GM19240 (cell line): Measurements from ENCODE around the gene LKAAEAR1.

ENCODE experiments used
- DNase-seq: peaks from one replicate; pipeline ENCODE4 v3.0.0; 2011; ENCODE audit warnings: low spot score; ENCODE audit not compliant: insufficient read length

LKAAEAR1 gene

DNA sequence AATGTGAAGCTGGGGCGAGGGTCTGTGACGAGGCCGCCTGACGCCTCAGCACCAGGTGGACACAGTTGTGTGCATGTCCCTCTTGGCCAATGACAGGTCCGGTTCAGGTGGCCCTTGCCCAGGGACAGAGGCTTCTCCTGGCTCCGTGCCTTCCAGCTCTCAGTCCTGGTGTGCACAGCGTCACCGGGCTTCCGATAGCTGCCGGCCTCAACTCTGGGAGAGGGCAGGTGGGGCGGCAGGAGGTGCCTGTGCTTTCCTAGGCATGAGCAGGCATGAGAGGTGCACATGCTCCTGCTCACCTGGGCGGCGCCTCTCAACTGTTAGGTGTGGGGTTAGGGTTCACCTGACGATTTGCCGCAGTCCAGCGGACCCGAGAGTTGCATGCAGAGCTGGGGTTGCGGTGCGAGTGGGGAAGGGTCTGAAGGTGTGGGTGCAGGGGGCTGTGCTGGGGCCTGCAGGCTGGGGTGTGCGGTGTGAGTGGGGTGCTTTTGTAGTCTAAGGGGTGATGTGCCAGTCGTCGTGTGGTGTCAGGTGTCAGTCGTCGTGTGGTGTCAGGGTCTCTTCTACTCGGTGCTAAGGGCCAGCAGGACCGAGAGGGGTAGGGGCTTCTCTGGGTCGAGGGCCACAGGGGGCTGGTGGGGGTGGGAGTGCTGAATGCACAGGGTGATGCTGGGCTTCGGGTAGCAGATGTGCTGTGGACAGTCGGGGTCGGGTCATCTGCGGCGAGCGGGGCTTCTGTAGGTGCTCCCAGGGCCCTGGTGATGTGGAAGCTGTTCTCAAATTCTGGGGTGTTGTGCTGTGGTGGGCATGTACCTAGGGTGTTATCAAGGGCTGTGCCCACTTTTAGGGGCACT is 31.0 kb downstream of the LKAAEAR1 start:
- DNase-seq: no peak

DNA sequence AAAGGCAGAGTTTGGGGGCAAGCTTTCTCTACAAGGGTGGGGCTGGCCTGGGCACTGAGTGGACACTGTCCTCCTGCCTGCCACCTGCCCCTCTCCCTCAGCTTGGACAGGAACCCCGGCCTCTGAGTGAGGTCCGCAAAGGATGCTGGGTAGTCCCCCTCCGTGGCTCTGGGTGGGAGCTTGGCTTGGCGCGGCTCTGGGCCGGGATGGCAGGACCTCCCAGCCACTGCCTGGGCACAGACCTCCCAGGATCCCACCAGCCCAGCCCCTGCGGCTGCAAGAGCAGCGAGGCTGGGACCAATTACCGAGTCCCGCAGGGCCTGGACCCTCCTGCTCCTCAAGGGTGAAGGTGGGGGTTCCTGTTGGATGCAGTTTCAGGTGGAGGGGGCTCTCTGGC is 31.9 kb downstream of the LKAAEAR1 start:
- DNase-seq: no peak

DNA sequence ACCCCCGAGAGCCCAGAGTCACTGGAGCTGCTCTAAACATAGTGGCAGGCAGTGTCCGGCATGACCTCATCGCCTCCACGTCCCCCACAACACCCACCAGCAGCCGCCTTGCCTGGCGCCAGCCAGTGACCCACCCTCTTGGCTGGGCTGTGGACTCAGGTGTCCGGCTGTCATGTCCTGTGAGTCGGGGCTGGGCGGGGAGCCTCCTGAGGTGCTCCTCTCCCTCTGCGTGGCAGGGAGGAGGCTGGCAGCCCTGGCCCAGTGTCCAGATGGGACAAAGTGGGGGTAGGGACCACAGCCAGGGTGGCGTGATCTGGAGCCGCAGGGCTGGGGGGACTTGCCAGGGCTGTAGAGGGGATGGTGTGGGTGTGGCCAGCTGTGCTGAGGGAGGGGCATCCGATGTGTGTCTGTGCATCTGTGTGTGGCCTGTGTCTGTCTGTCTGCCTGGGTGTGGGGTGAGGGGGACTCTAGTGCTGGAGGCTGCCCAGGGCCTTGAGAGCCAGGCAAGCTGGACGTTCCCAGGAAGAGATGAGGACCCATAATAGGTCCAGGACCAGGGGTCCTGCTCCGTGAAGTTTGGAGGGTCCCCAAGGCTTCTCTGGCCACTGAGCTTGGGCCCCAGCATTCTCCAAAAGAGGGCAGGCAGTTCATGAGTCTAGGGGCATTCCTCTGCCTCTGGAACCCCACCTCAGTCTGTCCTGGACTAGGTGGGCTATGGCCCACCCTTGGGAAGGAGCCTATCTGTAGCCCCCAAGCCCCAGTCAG is 32.5 kb downstream of the LKAAEAR1 start:
- no peak for DNase-seq

- DNase-seq: no peak
Observed at GRCh38 chr20:64051033-64051452, 33.2 kb downstream of the LKAAEAR1 start.

- no peak for DNase-seq
Observed at GRCh38 chr20:64050261-64051032, 33.8 kb downstream of the LKAAEAR1 start.

- no peak for DNase-seq
Observed at GRCh38 chr20:64049878-64050260, 34.3 kb downstream of the LKAAEAR1 start.

- no peak for DNase-seq
Observed at GRCh38 chr20:64049060-64049877, 34.9 kb downstream of the LKAAEAR1 start, which contains the start of gene SOX18. Gene SOX18, minus strand, starts transcription at chr20:64049639. Its CDS starts 123 bp downstream, at chr20:64049516.

DNA sequence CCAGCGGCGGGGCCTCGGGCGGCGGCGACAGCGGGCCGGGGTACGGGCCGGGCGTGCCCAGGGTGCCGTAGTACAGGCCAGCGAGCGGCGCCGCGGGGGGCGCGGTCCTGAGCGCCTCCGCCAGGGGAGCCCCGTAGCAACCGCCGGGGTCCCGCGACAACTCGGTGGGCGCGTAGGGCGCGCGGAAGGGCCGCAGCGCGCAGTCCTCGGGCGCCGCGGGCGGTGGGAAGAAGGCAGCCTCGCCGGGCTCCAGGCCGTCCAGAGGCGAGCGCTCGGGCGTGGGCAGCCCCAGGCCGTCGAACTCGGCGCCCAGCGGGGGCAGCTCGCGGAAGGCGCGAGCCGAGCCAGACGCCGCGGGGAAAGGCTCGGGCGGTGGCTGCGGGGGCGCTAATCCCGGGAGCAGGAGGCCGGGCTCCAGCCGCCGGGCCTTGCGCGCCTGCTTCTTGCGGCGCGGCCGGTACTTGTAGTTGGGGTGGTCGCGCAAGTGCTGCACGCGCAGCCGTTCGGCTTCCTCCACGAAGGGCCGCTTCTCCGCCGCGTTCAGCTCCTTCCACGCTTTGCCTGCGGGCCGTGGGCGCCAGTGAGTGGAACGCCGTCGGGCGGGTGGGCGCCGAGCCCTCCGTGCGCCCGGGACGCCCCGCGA is 35.7 kb downstream of the LKAAEAR1 start:
- no peak for DNase-seq

- DNase-seq: no peak
Observed at GRCh38 chr20:64047968-64048401, 36.2 kb downstream of the LKAAEAR1 start.

GRCh38 chr20:64047046-64047389 is 37.2 kb downstream of the LKAAEAR1 start:
- no peak for DNase-seq

GRCh38 chr20:64045346-64046011 is 38.7 kb downstream of the LKAAEAR1 start:
- no peak for DNase-seq

- DNase-seq: no peak
Observed at GRCh38 chr20:64044484-64045247, 39.5 kb downstream of the LKAAEAR1 start.

GRCh38 chr20:64043768-64044167 is 40.4 kb downstream of the LKAAEAR1 start:
- DNase-seq: no peak

- no peak for DNase-seq
Observed at GRCh38 chr20:64042054-64042781, 42.0 kb downstream of the LKAAEAR1 start.

DNA sequence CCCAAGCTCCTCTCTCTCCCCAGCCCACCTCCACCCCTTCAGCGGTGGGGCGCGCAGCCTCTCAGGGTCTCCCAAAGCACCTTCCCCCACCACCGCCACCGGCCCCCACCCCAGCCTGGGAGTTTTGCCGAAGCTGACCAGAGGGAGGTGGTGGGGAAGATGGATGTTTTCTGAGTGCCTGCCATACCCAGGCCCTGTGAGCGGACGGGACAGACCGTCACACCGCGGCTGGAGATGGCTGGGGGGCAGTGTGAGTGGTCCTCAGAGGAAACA is 42.5 kb downstream of the LKAAEAR1 start:
- DNase-seq: no peak

DNA sequence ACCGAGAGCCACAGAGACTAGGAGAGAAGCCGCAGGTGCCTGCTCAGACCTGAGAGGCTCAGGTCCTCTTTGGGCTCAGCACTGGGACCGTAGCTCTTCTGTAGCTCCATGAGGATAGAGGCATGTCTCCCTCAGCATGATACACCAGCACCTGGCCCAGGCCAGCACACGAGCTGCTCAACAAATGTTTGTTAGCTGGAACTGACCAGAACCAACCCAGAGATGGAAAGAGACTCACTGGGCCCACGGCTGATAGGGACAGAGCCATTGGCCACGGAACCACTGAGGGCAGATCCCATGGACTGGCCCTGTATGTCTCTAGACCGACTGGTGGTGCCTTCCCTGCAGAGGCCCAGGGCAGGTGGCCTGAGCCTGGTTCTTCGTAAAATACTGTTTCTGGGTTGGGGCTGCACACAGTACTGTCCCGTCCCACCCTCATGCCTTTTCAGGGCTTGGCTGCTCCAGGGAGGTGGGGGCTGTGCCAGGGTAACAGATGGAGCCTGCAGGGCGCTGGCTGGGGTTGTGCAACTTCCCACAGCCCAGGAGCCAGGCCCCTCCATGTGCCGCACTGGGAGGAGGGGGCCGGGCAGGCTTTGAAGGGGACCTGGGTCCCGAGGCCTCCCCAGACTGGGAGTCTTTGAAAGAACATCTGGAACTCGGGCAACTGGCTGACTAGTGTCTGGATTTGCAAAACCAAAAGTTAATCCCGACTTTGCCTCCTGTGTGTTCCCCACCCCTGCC is 43.0 kb downstream of the LKAAEAR1 start:
- DNase-seq: no peak

- no peak for DNase-seq
Observed at GRCh38 chr20:64040231-64041039, 43.8 kb downstream of the LKAAEAR1 start.
